ENCODE data around the gene CEP85.

DNA sequence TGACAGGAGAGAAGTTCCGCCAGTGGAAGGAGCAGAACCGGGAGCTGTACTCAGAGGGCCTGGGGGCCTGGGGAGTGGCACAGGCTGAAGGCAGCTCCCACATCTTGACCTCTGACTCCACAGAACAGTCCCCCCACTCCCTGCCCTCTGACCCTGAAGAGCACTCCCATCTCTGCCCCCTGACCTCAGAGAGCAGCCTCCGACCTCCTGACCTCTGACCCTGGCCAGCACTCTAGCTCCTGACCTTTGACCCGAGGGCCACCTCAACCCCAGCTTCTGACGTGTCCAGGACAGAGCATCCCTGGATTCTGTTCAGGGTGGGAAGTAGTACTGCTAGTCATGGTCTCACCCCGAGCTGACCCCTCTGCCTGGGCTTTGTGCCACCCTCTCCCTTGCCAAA lies 44.7 kb upstream of the CEP85 start:
- TF ChIP-seq POLR2AphosphoS5 (IDR thresholded peaks at IDR 0.05; ENCODE audit: low read depth, low read length), result no peak
- TF ChIP-seq POLR2A (IDR thresholded peaks at IDR 0.05; ENCODE audit: low read depth, low read length), result no peak

Measured in GM12892 (cell line).